ENCODE results near the gene KCNQ1.

DNA sequence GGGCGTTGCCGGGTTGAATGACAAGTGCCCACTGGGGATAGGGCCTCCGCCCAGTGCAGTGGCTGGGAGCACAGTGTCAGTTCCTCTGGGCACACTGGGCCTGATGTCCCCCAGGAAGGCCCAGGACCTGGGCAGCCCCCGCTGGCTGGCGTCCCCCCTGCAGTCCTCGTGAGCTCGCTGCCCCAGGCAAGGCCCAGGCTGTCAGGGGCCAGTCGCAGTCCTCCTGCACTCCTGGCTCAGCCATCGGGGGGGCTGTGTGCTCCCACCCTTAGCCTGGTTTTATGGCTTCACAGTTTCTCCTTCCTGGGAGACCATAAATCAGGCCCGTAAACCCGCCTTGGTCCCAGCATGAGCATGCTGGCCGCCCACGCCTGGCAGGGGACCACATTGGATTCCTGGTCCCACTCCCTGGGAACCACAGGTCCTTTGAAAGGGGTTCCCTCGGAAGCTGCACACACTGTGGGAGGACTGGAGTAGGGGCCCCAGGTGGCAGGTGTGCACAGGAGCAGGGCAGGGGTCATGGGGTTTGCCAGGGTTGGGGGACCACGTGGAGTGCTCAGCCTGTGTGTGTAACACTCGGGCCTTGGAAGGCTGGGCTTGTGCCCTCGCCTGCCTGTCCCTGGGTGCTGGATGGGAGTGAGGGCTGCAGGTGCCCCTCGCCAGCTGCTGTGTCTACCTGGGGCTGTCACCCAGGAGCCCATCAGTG is 141.4 kb downstream of the KCNQ1 start:
- TF ChIP-seq, protein P1, sequence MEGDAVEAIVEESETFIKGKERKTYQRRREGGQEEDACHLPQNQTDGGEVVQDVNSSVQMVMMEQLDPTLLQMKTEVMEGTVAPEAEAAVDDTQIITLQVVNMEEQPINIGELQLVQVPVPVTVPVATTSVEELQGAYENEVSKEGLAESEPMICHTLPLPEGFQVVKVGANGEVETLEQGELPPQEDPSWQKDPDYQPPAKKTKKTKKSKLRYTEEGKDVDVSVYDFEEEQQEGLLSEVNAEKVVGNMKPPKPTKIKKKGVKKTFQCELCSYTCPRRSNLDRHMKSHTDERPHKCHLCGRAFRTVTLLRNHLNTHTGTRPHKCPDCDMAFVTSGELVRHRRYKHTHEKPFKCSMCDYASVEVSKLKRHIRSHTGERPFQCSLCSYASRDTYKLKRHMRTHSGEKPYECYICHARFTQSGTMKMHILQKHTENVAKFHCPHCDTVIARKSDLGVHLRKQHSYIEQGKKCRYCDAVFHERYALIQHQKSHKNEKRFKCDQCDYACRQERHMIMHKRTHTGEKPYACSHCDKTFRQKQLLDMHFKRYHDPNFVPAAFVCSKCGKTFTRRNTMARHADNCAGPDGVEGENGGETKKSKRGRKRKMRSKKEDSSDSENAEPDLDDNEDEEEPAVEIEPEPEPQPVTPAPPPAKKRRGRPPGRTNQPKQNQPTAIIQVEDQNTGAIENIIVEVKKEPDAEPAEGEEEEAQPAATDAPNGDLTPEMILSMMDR (IDR thresholded peaks at IDR 0.05; ENCODE audit: borderline replicate concordance, extremely low read depth, low read length, poor library complexity, severe bottlenecking) = no peak
- no peak for TF ChIP-seq EZH2 (IDR thresholded peaks at IDR 0.05; ENCODE audit: borderline replicate concordance, low read depth, low read length, severe bottlenecking)
